ENCODE data around the gene LCA5L.

The LCA5L gene

DNA sequence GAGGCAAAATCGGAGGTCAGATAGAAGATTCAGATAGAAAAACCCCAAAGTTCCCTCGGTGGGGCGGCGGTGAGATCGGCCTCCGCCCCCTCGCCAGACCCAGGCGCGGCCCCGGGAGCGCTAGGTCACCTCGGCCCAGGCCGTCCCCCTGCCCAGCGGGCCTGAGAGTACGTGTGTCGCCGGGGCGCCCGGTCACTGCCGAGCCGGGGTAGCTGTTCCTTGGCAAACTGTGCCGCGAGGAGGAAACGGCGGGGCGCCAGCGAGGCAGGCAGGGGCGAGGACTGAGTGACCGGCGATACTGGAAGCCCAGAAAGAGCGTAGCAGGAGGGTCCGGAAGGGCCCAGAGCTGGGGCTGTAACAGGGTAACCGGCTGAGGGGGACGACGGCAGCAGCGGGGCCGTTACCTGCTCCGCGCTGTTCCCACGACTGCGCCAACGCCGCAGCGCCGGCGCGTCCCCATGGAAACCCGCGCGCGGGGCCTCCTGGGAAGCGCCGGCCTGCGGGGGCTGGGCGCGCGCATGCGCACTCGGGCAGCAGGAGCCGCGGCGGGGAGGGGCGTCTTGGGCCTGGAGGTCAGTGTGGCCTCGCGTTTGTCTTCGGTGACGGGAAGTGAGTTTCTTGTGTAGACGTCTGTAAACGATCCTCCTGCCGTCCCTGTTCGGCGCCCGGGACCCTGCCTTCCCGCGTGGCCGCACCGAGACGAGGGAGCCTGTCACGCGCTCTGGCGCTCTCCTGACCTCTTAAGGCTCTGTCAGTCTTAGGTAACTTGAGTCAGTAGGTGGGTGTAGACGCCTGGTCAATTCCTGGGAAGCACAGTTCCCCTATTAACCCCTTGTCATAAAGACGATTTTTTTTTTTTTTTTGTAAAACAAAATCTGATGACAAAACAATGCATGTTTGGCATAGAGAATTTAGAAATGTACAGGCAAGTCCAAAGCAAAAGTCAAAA, at the start of gene LCA5L:
Gene LCA5L, minus strand, starts transcription at position 458 of the 949 bp plus-strand sequence. CDS start 17,285 bp downstream, outside the sequence.
- DNase-seq: peak; percentile 95

DNA sequence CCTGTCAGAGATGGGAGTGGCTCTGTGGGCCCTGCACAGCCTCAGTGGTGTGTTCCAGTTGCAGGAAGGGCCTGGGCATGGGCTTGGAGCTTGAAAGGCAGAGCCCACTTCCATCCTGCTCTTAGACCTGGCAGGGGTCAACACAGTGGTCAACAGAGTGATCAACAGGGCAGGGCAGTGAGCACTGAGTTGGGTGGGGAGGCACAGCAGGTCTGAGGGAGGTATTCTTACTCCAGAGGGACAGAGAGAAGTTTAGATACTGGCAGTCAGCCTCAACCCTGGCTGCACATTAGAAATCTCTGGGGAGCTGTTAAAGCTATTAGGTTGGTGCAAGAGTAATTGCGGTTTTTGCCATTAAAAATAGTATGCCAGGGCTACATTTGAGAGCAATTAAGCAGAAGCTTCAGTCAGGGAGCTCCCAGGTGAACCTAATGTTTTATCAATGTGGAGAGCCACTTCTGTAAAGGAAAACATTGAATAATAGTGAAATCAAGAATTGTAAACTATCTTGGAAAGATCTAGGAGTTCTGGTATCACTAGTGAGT, 43.9 kb upstream of the LCA5L start:
- no peak for DNase-seq

DNA sequence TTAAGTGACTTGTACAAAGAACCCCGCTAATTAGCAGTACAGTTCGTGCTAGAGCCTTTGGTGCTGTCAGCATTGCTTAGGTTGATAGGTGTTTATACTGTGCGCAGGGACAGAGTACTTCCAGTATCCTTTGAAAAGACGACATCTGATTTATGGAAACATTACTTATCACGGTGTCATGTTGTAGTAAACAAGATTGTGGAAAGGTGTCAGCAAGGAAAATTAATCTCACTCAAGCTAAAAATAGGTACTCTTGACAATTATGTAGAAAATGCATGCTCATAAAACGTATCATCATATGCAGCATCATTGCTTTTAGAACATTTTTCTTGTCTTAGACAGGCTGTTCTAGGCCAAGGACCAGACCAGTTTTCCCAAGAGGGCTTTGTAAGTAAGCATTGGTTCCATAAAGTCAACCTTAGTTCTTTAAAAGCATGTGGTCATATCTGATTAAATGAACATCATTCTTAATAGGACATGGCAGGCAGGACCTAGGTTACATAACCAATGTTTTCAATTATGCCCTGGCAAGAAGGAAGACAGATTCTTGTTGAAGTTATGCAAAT, 39.2 kb upstream of the LCA5L start:
- no peak for DNase-seq

DNA sequence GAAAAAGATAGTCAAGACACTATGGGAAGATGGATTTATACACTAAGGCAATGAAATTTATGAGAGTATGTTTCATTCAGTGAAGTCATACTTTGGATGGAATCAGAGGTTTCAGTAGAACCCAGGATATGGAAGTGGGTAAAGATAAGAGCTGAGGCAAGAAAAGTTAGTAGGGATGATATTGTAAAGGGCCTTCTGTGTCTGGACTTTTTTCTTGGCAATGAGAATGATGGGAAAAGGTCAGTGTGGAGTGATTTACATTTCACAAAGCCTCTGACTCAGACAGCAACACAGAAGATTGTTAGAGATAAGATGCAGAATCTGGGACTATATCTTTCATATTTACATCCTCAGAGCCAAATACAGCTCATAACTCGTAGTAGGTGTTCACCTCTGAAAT, 38.3 kb upstream of the LCA5L start:
- no peak for DNase-seq

DNA sequence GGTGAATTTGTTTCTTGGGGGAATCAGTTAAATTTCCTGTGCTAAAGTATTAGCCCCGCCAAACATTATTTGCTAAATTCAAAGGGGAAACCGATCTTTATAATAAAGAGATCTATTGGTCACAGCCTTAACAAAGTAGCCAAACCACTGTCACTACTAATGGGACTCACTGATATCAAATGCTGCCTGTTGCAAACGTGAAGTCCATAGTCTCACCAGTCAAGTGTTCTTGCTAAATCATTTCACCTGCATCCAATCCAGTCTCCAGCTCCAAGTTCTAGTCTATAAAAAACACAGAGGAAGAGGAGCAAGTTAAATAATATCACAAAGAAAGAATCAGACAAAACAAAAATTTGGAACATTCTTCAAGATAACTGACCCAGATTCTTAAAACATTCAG, 36.3 kb upstream of the LCA5L start:
- no peak for DNase-seq

DNA sequence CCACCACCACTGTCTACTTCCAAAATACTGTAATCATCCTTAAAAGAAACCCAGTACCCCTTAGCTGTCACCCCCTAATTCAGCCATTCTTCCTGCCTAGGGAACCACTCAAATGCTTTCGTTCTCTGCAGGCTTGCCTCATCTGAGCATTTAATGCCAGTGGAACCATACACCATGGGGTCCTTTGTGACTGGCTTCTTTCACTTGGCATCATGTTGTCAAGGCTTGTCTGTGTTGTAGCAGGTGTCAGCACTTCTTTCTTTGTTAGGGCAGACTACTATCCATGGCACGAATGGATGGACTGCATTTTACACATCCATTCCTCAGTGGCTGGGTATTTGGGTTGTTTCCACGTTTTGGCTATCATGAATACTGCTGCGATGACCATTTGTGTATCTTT, 34.7 kb upstream of the LCA5L start:
- DNase-seq: no peak

DNA sequence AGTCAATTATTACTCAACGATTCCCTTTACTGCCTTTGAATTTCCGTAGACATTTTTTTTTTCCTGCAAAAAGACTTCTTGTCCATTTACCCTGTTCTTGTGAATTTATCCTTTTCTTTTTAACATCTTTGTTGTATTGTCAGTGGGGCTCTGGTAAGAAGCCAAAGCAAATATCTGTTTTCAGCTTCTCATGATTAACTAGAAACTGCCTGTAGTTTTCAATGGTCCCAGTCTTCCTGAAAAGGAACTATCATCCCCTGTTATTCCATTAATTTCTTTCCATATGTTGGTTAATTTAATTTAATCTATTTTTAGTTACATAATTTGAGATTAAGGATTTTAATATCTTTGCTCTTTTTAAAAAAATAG, 34.2 kb upstream of the LCA5L start:
- no peak for DNase-seq

DNA sequence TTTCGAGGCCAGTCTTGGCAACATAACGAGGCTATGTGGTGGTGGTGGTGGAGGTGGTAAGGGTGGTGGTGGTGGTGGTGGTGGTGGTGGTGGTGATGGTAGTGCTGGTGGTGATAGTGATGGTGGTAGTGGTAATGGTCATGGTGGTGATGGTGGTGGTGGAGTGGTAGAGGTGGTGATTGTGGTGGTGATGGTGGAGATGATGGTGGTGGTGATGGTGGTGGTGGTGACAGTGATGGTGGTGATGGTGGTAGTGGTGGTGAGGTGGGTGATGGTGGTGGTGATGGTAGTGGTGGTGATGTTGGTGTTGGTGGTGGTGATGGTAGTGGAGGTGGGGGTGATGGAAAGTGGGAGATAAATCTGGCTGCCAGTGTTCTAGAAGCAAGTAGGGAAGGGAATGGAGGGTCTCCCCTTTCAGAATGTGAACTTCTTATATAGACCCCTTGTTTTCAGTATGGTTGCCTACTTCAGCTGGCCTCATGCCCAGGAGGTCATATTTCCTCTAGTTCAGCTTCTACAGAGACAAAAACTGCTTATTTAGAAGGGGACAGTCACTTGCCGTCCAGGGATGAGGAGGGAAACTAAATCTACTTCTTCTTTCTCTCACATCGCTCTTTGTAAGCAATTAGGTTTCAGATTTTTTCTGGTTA, 33.7 kb upstream of the LCA5L start:
- no peak for DNase-seq

DNA sequence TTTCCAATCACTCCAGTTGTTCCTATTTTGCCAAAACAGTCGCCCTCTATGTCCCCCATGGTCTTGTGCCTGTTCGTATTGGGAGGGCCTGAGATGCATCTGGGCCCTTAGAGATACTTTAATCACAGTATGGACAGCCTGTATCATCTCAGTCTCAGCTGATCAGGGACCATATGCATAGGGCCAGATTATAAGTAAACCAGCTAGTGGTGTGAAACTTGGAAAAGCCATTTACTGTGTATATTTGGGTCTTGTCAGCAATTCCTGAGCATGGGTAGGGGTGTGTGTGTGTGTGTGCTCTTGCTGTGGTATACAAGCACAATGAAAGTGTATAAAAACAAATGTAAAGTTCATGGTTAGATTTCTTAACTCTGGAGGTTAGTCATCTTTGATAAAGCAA, 29.0 kb upstream of the LCA5L start:
- DNase-seq: no peak

DNA sequence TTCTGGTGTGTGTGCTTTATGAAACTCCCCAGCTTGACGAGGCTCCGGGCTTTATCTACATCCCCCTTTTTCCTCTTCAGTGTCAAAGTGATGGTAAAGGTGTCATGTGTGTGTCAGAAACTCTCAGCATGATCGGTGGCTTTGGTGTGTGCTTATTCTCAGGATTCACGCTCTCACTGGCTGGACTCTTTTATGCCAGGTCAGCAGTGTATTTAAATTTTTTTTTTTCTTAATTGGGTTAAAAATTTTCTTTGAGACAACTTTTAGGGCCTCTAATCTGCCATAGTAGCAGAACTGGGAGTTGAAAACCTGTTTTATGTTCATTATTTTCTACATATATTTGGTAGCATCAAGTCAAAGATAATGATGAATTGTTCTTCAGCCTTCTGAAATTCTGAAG, 27.2 kb upstream of the LCA5L start:
- no peak for DNase-seq

DNA sequence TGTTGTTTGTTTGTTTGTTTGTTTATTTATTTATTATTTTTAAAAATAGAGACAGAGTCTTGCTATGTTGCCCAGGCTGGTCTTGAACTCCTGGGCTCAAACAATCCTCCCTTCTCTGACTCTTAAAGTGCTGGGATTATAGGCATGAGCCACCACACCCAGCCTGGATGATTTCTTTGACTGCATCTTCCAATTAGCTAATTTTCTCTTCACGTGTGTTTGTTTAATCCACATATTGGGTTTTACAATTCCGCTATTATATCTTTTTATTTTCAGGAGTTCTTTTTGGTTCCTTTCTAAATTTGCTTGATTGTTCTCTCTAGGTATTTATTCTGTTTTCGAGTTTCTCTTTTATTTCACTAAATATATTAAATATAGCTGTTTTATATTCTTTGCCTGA, 26.0 kb upstream of the LCA5L start:
- no peak for DNase-seq

DNA sequence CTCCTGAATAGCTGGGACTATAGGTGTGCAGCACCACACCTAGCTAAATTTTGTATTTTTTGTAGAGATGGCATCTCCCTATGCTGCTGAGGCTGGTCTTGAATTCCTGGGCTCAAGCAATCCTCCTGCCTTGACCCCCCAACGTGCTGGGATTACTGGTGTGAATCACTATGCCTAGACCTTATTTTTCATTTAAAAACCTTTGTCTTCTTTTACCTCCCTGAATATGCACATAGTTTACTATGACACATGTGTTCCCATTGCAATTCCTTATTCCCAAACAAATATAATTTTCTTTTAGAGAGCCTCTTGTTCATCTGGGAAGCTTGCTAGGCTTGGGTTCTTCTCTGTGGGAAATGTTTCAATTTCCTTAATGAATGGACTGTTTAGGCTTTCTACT, 23.0 kb upstream of the LCA5L start:
- DNase-seq: no peak

DNA sequence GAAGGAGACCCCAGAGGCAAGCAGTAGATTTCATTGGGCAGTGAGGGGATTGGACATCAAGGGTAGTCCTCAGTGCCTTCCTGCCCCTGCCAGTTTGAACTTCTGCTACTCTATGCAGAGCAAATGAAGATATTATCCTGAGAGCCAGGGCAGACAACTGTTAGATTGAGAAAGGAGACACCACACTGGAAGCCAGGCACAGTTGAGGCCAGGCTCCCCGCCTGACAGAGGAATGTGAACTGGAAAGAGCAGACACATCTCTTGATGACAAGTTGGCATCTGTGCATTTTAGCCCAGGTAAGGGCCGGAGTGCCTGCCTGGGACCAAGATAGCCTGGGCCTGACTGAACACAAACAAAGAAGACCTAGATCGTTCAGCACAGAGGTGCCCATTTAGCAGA, 22.2 kb upstream of the LCA5L start:
- no peak for DNase-seq

DNA sequence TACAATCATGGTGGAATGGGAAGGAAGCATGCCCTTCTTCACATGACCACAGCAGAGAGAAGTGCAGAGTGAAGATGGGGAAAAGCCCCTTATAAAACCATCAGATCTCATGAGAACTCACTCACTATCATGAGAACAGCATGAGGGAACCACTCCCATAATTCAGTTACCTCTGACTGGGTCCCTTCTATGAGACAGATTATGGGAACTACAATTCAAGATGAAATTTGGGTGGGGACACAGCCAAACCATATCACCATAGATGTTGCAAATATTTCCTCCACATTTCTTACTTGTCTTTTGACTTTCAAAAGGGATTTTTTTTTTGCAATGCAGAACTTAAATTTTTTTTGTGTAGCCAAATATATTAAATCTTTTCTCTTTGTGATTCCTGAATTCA, 21.0 kb upstream of the LCA5L start:
- no peak for DNase-seq

DNA sequence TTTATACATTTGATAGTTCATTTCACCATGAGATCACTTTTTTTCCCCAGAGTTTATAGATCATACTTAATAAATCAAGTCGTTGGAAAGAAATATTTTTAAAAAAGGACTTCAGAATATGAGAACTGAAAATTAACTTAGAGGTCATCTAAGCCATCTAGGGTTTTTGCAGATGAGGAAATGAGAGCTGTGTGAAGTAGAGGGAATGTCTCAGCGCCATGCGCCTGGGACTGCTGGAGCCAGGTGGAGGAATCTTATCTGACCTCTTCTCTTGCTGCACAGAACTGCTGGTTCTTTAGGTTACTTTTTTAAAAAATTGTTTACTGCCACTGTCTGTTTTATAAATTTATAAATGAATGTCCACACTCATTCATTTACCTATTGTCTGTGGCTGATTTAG, 17.7 kb upstream of the LCA5L start:
- DNase-seq: no peak

DNA sequence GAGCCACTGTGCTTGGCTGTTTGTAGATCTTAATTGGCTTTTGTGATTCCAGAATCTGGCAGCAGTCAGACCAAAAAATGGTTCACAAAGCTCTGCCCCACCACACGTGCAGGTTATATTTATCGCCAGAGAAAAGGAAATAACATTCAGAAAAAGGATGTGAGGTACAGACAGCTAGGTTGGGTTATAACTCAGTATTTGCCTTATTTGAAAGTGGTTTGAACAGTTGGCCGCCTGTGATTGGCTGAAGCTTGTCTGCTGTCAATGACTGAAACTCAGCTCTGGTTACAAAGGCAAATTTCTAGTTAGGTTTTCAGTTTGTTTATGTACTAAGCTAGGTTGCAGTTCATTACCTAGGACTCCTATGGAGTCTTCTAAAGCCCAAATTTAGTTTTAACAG, 15.8 kb upstream of the LCA5L start:
- DNase-seq: no peak

DNA sequence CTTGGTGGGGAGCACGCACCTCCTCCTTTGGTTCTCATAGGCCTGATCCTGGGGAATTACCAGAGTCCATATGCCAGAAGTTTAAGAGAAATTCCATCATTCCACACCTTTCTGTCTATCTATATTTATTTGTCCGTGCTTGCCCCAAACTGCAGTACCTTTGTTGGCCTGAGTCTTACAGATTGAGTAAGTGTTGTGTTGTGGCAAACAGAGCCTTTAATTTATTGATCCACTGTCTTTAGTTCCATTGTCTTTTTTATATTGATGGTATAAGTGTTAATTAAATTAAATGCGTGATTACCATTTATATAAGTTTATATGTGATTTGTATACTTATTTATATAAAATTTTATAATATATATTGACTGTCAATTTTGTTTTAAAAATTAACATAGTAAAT, 11.1 kb upstream of the LCA5L start:
- DNase-seq: no peak

DNA sequence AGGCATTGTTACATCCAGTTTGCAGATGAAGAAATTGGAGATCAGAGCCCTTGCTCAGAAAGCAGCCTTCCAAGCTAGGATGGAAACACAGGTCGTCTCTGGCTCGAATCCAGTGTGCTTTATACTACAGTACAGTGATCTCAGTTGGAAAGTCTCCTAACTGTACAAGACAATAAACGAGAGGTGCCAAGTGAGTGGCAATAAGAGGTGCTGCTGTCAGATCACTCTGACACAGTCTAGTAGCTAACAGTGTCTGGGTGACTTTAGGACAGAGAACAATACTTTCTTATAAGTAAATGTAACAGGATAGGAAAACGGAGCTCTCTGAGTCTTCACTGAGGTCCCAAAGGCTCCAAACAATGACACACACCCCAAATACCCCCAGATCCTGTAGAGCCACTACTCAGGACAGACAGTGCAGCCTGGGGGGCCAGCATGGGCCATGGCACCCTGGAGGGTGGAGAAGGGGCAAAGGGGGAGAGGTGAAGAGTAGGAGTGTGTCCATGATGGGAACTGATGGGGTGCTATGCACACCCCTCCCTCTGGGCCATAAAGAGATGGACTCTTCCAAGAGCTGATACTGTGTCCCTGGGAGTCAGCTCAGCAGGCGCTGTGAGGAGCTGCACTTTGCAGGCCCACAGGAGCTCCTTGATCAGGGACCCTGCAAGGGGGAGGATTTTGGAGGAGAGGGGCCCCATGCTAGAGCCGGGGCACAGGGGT, 9.5 kb upstream of the LCA5L start:
- no peak for DNase-seq

DNA sequence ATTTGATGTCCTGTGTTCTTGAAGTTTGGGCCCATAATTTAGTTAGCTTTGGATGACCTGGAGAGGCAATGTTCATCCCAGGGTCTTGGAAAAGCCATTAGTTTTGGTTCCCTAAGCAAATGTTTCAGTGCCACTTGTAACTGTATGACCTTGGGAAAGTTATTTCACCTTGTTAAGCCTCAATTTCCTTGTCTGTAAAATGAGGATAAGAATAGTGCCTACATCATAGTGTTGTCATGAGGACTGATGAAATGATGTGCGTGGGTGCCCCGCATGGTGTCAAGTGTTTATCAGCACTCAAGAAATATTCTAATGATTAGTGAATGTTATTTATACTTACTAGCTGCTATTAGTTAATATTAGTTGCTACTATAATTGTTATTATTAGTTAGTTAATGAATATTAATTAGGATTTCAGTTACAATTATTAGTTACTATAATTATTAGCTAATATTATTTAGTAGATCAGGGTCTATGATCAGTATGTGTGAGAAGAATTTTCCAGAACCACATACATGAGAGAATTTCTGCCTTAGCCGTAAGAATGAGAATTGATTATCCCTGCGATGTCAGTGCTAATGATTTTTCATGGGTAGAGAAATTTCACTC, 8.1 kb upstream of the LCA5L start:
- no peak for DNase-seq

DNA sequence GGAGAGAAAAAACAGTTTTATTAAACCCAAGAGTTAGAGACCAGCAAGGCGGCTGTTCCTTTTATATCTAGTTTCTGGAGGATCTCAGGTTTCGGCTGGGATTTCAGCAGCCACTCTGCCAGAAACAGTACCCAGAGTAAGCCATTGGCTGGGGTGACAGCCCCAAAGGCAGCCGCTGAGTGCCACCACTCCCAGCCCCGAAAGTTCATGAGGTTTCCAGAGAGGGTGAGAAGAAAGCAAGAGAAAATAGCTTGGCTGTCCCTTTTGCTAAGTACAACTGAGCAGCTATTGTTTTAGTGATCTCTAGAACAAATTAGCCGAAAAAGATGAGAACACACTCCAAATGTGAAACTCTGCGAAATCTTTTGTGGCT, 7.4 kb upstream of the LCA5L start:
- DNase-seq: no peak

DNA sequence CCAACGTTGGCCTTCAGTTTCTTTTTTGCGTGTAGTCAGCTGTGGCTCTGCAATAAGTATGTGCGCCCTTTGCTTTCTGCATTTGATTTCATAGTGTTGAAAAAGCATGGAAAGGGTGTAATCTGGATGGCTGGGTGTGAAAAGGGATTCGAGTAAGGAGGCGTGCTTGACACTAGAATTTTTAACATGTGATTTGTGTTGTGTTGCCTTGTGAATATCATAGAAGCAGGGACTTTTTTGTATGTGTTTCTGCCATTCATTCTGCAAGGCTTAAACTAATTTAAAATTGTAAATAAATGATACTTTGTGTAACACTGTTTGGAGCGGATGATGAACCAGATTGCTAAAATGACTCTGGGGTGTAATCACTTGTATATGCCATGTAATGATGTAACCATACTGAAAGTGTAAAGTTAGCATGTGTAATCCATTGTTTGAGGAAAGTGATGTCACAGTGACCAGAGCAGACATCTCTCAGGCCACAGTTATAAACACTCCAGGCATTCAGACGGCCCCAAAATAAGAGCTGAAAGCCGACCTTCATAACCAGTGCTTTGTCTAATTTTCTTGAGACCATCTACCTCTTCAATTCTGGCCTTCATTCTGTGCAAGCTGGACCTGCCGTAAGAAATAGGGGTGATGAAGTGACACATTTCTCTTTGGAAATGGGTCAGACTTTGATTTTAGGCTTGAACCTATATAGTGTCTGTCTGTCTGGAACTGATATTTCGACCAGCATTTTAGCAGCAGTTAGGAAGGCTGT, 6.8 kb upstream of the LCA5L start:
- DNase-seq: no peak

Measured in NCI-H345 (cell line).